ENCODE results near the gene MSMP. TPM values are rescaled to one million over a fixed set of nuclear protein-coding genes. Genes with fewer than 3 reads are reported as not detected.

The MSMP gene
- total RNA-seq, 3 donors from 2014 or later, result not detected

GRCh38 chr9:35797311-35798109 is 43.4 kb upstream of the MSMP start:
- DNase-seq (ENCODE audit: low spot score in 2 of 2), result no peak
- Histone ChIP-seq H3K27ac (no peak overlapping the region), H3K4me3 (no peak overlapping the region), H3K9me3 (no peaks in the 10 kb centered on the region), H3K27me3 (no peaks in the 10 kb centered on the region), H3K4me1 (no peaks in the 10 kb centered on the region), H3K36me3 (no peaks in the 10 kb centered on the region)
- intact Hi-C loops (cut with DNase I; ENCODE audit: low total_unique reads), result no loop called here
- no peak for TF ChIP-seq POLR2AphosphoS5 (IDR thresholded peaks at IDR 0.05)
- no peak for TF ChIP-seq POLR2A (IDR thresholded peaks at IDR 0.05)

GRCh38 chr9:35795695-35796094 is 41.6 kb upstream of the MSMP start:
- no peak for DNase-seq (ENCODE audit: low spot score in 2 of 2)
- Histone ChIP-seq H3K9me3 (no peaks in the 10 kb centered on the region), H3K4me1 (peaks cover 0 to 2% of the 10 kb centered on the region in 2 donors), H3K36me3 (no peaks in the 10 kb centered on the region), H3K27ac (no peak overlapping the region), H3K4me3 (no peak overlapping the region), H3K27me3 (no peaks in the 10 kb centered on the region)
- intact Hi-C loops (cut with DNase I; ENCODE audit: low total_unique reads), result no loop called here
- TF ChIP-seq, protein P1, sequence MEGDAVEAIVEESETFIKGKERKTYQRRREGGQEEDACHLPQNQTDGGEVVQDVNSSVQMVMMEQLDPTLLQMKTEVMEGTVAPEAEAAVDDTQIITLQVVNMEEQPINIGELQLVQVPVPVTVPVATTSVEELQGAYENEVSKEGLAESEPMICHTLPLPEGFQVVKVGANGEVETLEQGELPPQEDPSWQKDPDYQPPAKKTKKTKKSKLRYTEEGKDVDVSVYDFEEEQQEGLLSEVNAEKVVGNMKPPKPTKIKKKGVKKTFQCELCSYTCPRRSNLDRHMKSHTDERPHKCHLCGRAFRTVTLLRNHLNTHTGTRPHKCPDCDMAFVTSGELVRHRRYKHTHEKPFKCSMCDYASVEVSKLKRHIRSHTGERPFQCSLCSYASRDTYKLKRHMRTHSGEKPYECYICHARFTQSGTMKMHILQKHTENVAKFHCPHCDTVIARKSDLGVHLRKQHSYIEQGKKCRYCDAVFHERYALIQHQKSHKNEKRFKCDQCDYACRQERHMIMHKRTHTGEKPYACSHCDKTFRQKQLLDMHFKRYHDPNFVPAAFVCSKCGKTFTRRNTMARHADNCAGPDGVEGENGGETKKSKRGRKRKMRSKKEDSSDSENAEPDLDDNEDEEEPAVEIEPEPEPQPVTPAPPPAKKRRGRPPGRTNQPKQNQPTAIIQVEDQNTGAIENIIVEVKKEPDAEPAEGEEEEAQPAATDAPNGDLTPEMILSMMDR (IDR thresholded peaks at IDR 0.05), result no peak
- TF ChIP-seq POLR2A (IDR thresholded peaks at IDR 0.05) (no peak), POLR2AphosphoS5 (IDR thresholded peaks at IDR 0.05) (no peak)

GRCh38 chr9:35793461-35793860 is 39.4 kb upstream of the MSMP start:
- DNase-seq (ENCODE audit: low spot score in 2 of 2), result no peak
- Histone ChIP-seq H3K27ac (peak overlapping the region in 1 of 2 donors; percentile 20), H3K4me1 (peaks cover 0 to 4% of the 10 kb centered on the region in 2 donors), H3K9me3 (no peaks in the 10 kb centered on the region), H3K4me3 (peak overlapping the region in 1 of 3 donors; percentile 31), H3K27me3 (no peaks in the 10 kb centered on the region), H3K36me3 (no peaks in the 10 kb centered on the region)
- intact Hi-C loops (cut with DNase I; ENCODE audit: low total_unique reads), result loop anchor here (5.0 kb wide), 1 partner anchor 94 kb away; no protein-coding TSS in a partner anchor
- TF ChIP-seq, protein P1 (IDR thresholded peaks at IDR 0.05), result no peak
- TF ChIP-seq POLR2AphosphoS5 (IDR thresholded peaks at IDR 0.05), result no peak
- no peak for TF ChIP-seq POLR2A (IDR thresholded peaks at IDR 0.05)

DNA sequence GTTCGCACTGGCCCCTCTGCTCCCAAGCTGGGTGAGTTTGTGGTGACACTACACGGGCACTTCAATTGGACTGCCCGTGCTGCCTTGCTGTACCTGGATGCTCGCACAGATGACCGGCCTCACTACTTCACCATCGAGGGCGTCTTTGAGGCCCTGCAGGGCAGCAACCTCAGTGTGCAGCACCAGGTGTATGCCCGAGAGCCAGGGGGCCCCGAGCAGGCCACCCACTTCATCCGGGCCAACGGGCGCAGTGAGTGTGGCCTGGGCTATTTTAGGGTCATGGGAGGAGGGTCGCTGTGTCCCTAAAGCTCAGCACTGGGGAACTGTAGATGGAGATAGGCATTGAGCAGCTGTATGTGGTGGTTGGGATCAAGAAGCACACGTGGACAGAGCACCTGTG is 38.8 kb upstream of the MSMP start:
- H3K9me3 ChIP-seq, result no peaks in the 10 kb centered on the region
- H3K27me3 ChIP-seq, result no peaks in the 10 kb centered on the region
- TF ChIP-seq, protein P1 (IDR thresholded peaks at IDR 0.05), result no peak
- no peak for TF ChIP-seq POLR2AphosphoS5 (IDR thresholded peaks at IDR 0.05)
- TF ChIP-seq POLR2A (IDR thresholded peaks at IDR 0.05), result no peak
- peaks cover 0 to 4% of the 10 kb centered on the region in 2 donors for H3K4me1 ChIP-seq
- peak overlapping the region in 1 of 2 donors; percentile 91 for H3K27ac ChIP-seq
- intact Hi-C loops (cut with DNase I; ENCODE audit: low total_unique reads), result loop anchor here (5.0 kb wide), 1 partner anchor 94 kb away; no protein-coding TSS in a partner anchor
- no peaks in the 10 kb centered on the region for H3K36me3 ChIP-seq
- no peak for DNase-seq (ENCODE audit: low spot score in 2 of 2)
- H3K4me3 ChIP-seq, result peak overlapping the region in 2 of 3 donors; percentile 56 to 81

DNA sequence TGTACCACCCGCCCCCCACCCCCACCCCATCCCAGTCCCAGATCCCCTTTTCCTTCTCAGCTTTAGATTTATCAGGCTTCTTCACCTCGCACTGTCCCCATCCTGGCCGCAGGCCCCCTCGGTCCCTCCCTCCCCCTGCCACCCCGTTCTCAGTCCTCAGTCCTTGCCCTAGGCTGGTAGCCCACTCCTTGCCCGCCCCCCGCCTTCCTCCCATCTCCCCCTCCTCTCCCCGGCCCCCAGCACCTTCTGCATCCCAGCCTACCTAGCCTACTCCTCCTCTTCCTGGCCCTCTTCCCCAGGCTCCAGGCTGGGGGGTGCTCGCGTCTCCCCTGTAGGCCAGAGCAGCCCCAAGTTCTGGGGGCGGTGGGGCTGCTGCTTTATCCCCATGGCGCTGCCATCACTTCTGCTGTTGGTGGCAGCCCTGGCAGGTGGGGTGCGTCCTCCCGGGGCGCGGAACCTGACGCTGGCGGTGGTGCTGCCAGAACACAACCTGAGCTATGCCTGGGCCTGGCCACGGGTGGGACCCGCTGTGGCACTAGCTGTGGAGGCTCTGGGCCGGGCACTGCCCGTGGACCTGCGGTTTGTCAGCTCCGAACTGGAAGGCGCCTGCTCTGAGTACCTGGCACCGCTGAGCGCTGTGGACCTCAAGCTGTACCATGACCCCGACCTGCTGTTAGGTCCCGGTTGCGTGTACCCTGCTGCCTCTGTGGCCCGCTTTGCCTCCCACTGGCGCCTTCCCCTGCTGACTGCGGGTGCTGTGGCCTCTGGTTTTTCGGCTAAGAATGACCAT is 38.1 kb upstream of the MSMP start:
- DNase-seq (ENCODE audit: low spot score in 2 of 2), result no peak
- Histone ChIP-seq H3K4me3 (peak overlapping the region; percentile 56 to 81 (median 56)), H3K27me3 (no peaks in the 10 kb centered on the region), H3K4me1 (peaks cover 0 to 4% of the 10 kb centered on the region in 2 donors), H3K9me3 (no peaks in the 10 kb centered on the region), H3K27ac (peak overlapping the region; percentile 52 to 91), H3K36me3 (no peaks in the 10 kb centered on the region)
- TF ChIP-seq POLR2AphosphoS5 (IDR thresholded peaks at IDR 0.05) (no peak), POLR2A (IDR thresholded peaks at IDR 0.05) (no peak)
- TF ChIP-seq, protein P1 (IDR thresholded peaks at IDR 0.05), result no peak
- intact Hi-C loops (cut with DNase I; ENCODE audit: low total_unique reads), result loop anchor here (5.0 kb wide), 1 partner anchor 95 kb away; no protein-coding TSS in a partner anchor
